ENCODE measurements around the gene LCN9. TPM values are rescaled to one million over a fixed set of nuclear protein-coding genes. Genes with fewer than 3 reads are reported as not detected.

The LCN9 gene
- total RNA-seq, 1 donor from 2014 or later: not detected

- intact Hi-C loops (cut with micrococcal nuclease): no loop called here
These were observed 35.1 kb downstream of the LCN9 start for GRCh38 chr9:135698236-135698635.

GRCh38 chr9:135698767-135699166 is 35.7 kb downstream of the LCN9 start:
- intact Hi-C loops (cut with micrococcal nuclease): no loop called here

- intact Hi-C loops (cut with micrococcal nuclease): no loop called here
These were observed 36.3 kb downstream of the LCN9 start, which contains the start of gene SOHLH1 for GRCh38 chr9:135699440-135699839. SOHLH1 (minus strand) TSS chr9:135699481; CDS start chr9:135699467, 14 bp downstream.

- intact Hi-C loops (cut with micrococcal nuclease): no loop called here
These were observed 37.4 kb downstream of the LCN9 start for GRCh38 chr9:135700525-135700924.

- intact Hi-C loops (cut with micrococcal nuclease): no loop called here
These were observed 38.2 kb downstream of the LCN9 start for GRCh38 chr9:135701067-135701958.

- intact Hi-C loops (cut with micrococcal nuclease): no loop called here
These were observed 39.0 kb downstream of the LCN9 start, which contains the start of gene KCNT1 for GRCh38 chr9:135701959-135702721. KCNT1 (plus strand) TSS chr9:135702185; CDS start chr9:135702259, 74 bp downstream.

GRCh38 chr9:135703726-135704125 is 40.6 kb downstream of the LCN9 start:
- intact Hi-C loops (cut with micrococcal nuclease): no loop called here

- intact Hi-C loops (cut with micrococcal nuclease): no loop called here
These were observed 41.4 kb downstream of the LCN9 start for GRCh38 chr9:135704483-135704882.

GRCh38 chr9:135705376-135705775 is 42.3 kb downstream of the LCN9 start:
- intact Hi-C loops (cut with micrococcal nuclease): no loop called here

- intact Hi-C loops (cut with micrococcal nuclease): no loop called here
These were observed 43.2 kb downstream of the LCN9 start for GRCh38 chr9:135706288-135706687.

- intact Hi-C loops (cut with micrococcal nuclease): no loop called here
These were observed 44.4 kb downstream of the LCN9 start for GRCh38 chr9:135707252-135708138.

GRCh38 chr9:135708164-135708563 is 45.1 kb downstream of the LCN9 start:
- intact Hi-C loops (cut with micrococcal nuclease): no loop called here

GRCh38 chr9:135711391-135711790 is 48.3 kb downstream of the LCN9 start:
- intact Hi-C loops (cut with micrococcal nuclease): no loop called here

GRCh38 chr9:135711881-135712280 is 48.8 kb downstream of the LCN9 start:
- intact Hi-C loops (cut with micrococcal nuclease): no loop called here

GRCh38 chr9:135712613-135713295 is 49.6 kb downstream of the LCN9 start:
- intact Hi-C loops (cut with micrococcal nuclease): no loop called here

GRCh38 chr9:135714242-135715055 is 51.3 kb downstream of the LCN9 start:
- intact Hi-C loops (cut with micrococcal nuclease): no loop called here

GRCh38 chr9:135715056-135715595 is 52.0 kb downstream of the LCN9 start:
- intact Hi-C loops (cut with micrococcal nuclease): no loop called here

GRCh38 chr9:135716045-135716444 is 52.9 kb downstream of the LCN9 start:
- intact Hi-C loops (cut with micrococcal nuclease): no loop called here

All from T-helper 2 cell treated with Interferon-gamma antibody and Interleukin-4, amounts not matched to agents 100 ng/mL and 5 ng/mL, for 36 hours (primary cell).